SK-N-SH (cell line): ENCODE results near the gene AEBP1.

ENCODE experiments used
- EP300 ChIP-seq, 2 experiments: IDR thresholded peaks; 2 replicates each; pipeline versions ENCODE4 v1.4.0 to v1.6.1; 2012; ENCODE audit warnings: borderline replicate concordance in 1 of 2, low read depth in 1 of 2, low read length in 1 of 2
- FOXJ3 ChIP-seq: sonication (generic); formaldehyde crosslinking; IDR thresholded peaks from 2 replicates; pipeline ENCODE4 v1.5.1; 2020; ENCODE audit warnings: mild to moderate bottlenecking, missing genetic modification reagents
- JUND ChIP-seq: IDR thresholded peaks from 2 replicates; pipeline ENCODE4 v1.4.0; 2012
- NFIC ChIP-seq: IDR thresholded peaks from 2 replicates; pipeline ENCODE4 v1.4.0; 2012; ENCODE audit warnings: borderline replicate concordance
- POLR2AphosphoS5 ChIP-seq: IDR thresholded peaks from 2 replicates; pipeline ENCODE4 v1.6.1; 2012; ENCODE audit warnings: low read depth, low read length
- RAD21 ChIP-seq: IDR thresholded peaks from 2 replicates; pipeline ENCODE4 v1.6.1; 2012; ENCODE audit warnings: mild to moderate bottlenecking, low read length
- RFX5 ChIP-seq: IDR thresholded peaks from 2 replicates; pipeline ENCODE4 v1.6.1; 2012; ENCODE audit warnings: mild to moderate bottlenecking, improper control_type of control experiment, low read length
- SMC3 ChIP-seq: IDR thresholded peaks from 2 replicates; pipeline ENCODE4 v1.6.1; 2012; ENCODE audit warnings: low read depth, low read length, improper control_type of control experiment
- TEAD4 ChIP-seq: IDR thresholded peaks from 2 replicates; pipeline ENCODE4 v1.4.0; 2012; ENCODE audit warnings: mild to moderate bottlenecking, borderline replicate concordance; ENCODE audit not compliant: insufficient read depth
- TF ChIP-seq, protein P1 (sequence below): fragments of 200-600 bp; sonication (generic); IDR thresholded peaks from 2 replicates; pipeline ENCODE4 v1.6.1; 2017; ENCODE audit warnings: antibody characterized with exemption, mild to moderate bottlenecking, moderate library complexity
- TF ChIP-seq, protein P2 (sequence below): IDR thresholded peaks from 2 replicates; pipeline ENCODE4 v1.4.0; 2012; ENCODE audit warnings: low read depth

DNA sequence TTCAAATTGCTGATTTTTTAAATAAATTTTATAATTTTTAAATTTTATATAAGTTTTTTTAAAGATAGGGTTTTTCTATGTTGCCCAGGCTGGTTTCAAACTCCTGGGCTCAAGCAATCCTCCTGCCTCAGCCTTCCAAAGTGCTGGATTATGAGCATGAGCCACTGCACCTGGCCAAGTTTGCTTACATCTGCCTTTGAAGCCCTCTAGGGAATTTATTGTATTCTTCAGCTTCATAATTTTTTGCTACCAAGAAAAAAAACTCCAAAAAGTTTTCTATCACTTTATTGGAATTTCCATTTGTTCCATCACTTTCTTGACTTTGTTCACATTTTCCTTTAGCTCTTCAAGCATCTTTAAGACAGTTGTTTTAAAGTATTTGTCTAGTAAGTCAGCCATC lies 23.0 kb downstream of the AEBP1 start:
- TF ChIP-seq, protein P1, sequence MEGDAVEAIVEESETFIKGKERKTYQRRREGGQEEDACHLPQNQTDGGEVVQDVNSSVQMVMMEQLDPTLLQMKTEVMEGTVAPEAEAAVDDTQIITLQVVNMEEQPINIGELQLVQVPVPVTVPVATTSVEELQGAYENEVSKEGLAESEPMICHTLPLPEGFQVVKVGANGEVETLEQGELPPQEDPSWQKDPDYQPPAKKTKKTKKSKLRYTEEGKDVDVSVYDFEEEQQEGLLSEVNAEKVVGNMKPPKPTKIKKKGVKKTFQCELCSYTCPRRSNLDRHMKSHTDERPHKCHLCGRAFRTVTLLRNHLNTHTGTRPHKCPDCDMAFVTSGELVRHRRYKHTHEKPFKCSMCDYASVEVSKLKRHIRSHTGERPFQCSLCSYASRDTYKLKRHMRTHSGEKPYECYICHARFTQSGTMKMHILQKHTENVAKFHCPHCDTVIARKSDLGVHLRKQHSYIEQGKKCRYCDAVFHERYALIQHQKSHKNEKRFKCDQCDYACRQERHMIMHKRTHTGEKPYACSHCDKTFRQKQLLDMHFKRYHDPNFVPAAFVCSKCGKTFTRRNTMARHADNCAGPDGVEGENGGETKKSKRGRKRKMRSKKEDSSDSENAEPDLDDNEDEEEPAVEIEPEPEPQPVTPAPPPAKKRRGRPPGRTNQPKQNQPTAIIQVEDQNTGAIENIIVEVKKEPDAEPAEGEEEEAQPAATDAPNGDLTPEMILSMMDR: no peak
- TF ChIP-seq JUND (no peak), RAD21 (no peak), RFX5 (no peak), FOXJ3 (CRISPR knock-in tag) (no peak), POLR2AphosphoS5 (no peak), NFIC (no peak), TEAD4 (no peak), EP300 (IDR thresholded peaks at IDR 0.05; ENCODE audit: borderline replicate concordance in 1 of 2, low read depth in 1 of 2, low read length in 1 of 2) (no peak), SMC3 (no peak)
- TF ChIP-seq, protein P2, sequence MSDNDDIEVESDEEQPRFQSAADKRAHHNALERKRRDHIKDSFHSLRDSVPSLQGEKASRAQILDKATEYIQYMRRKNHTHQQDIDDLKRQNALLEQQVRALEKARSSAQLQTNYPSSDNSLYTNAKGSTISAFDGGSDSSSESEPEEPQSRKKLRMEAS: no peak
